ENCODE results near the gene HCRT.

Gene HCRT

GRCh38 chr17:42230225-42230624, 45.0 kb upstream of the HCRT start:
- Histone ChIP-seq H4K20me1 (ENCODE audit: control insufficient read depth, insufficient read depth, low read depth, low read length) (no peaks in the 10 kb centered on the region), H3K4me1 (ENCODE audit: control insufficient read depth, low read length) (peaks cover 27% of the 10 kb centered on the region), H3K27me3 (ENCODE audit: control insufficient read depth, low read length) (no peaks in the 10 kb centered on the region), H3K9me3 (ENCODE audit: control insufficient read depth, insufficient read depth, low read length) (no peaks in the 10 kb centered on the region), H3K4me2 (ENCODE audit: low read length) (no peak overlapping the region), H3K79me2 (ENCODE audit: control insufficient read depth, low read length) (peaks cover 21% of the 10 kb centered on the region), H3K27ac (ENCODE audit: low read depth, low read length) (no peak overlapping the region), H3K9me2 (replicated peaks; ENCODE audit: control insufficient read depth, low read length) (no peaks in the 10 kb centered on the region), H3K4me3 (ENCODE audit: low read length) (no peak overlapping the region), H3F3A (ENCODE audit: control insufficient read depth, insufficient read depth) (no peaks in the 10 kb centered on the region), H3K36me3 (ENCODE audit: control insufficient read depth, low read length) (peaks cover 6% of the 10 kb centered on the region)
- TF ChIP-seq EZH2phosphoT487 (IDR thresholded peaks at IDR 0.05; ENCODE audit: borderline replicate concordance, low read length) = no peak
- TF ChIP-seq CTCF (IDR thresholded peaks at IDR 0.05; ENCODE audit: low read depth, low read length, poor library complexity, severe bottlenecking) = no peak

GRCh38 chr17:42227849-42228700, 42.8 kb upstream of the HCRT start:
- H3K27ac ChIP-seq (ENCODE audit: low read depth, low read length) = no peak overlapping the region
- peaks cover 2% of the 10 kb centered on the region for H3K79me2 ChIP-seq (ENCODE audit: control insufficient read depth, low read length)
- H3F3A ChIP-seq (ENCODE audit: control insufficient read depth, insufficient read depth) = no peaks in the 10 kb centered on the region
- H4K20me1 ChIP-seq (ENCODE audit: control insufficient read depth, insufficient read depth, low read depth, low read length) = no peaks in the 10 kb centered on the region
- no peaks in the 10 kb centered on the region for H3K27me3 ChIP-seq (ENCODE audit: control insufficient read depth, low read length)
- H3K36me3 ChIP-seq (ENCODE audit: control insufficient read depth, low read length) = peaks cover 17% of the 10 kb centered on the region
- no peak overlapping the region for H3K4me3 ChIP-seq (ENCODE audit: low read length)
- H3K4me1 ChIP-seq (ENCODE audit: control insufficient read depth, low read length) = peaks cover 12% of the 10 kb centered on the region
- H3K4me2 ChIP-seq (ENCODE audit: low read length) = no peak overlapping the region
- H3K9me3 ChIP-seq (ENCODE audit: control insufficient read depth, insufficient read depth, low read length) = no peaks in the 10 kb centered on the region
- no peak for TF ChIP-seq EZH2phosphoT487 (IDR thresholded peaks at IDR 0.05; ENCODE audit: borderline replicate concordance, low read length)
- no peak for TF ChIP-seq CTCF (IDR thresholded peaks at IDR 0.05; ENCODE audit: low read depth, low read length, poor library complexity, severe bottlenecking)
- no peaks in the 10 kb centered on the region for H3K9me2 ChIP-seq (replicated peaks; ENCODE audit: control insufficient read depth, low read length)

GRCh38 chr17:42225646-42226045, 40.4 kb upstream of the HCRT start:
- Histone ChIP-seq H3K36me3 (ENCODE audit: control insufficient read depth, low read length) (peaks cover 30% of the 10 kb centered on the region), H3K79me2 (ENCODE audit: control insufficient read depth, low read length) (no peaks in the 10 kb centered on the region), H3K27me3 (ENCODE audit: control insufficient read depth, low read length) (no peaks in the 10 kb centered on the region), H4K20me1 (ENCODE audit: control insufficient read depth, insufficient read depth, low read depth, low read length) (no peaks in the 10 kb centered on the region), H3K9me3 (ENCODE audit: control insufficient read depth, insufficient read depth, low read length) (no peaks in the 10 kb centered on the region), H3F3A (ENCODE audit: control insufficient read depth, insufficient read depth) (no peaks in the 10 kb centered on the region), H3K4me3 (ENCODE audit: low read length) (no peak overlapping the region), H3K9me2 (replicated peaks; ENCODE audit: control insufficient read depth, low read length) (no peaks in the 10 kb centered on the region), H3K27ac (ENCODE audit: low read depth, low read length) (no peak overlapping the region), H3K4me2 (ENCODE audit: low read length) (no peak overlapping the region), H3K4me1 (ENCODE audit: control insufficient read depth, low read length) (peaks cover 12% of the 10 kb centered on the region)
- TF ChIP-seq CTCF (IDR thresholded peaks at IDR 0.05; ENCODE audit: low read depth, low read length, poor library complexity, severe bottlenecking) = no peak
- TF ChIP-seq EZH2phosphoT487 (IDR thresholded peaks at IDR 0.05; ENCODE audit: borderline replicate concordance, low read length) = no peak

All from DOHH2 (cell line).